Activated CD8-positive, alpha-beta memory T cell treated with anti-CD3 and anti-CD28 coated beads for 1 hour (primary cell): ENCODE results near the gene TTN.

Source experiments
- DNase-seq, 2 donors: peaks; one replicate each; pipeline ENCODE4 v3.0.0-alpha.2; 2020; ENCODE audit warnings: low read depth in 1 of 2; ENCODE audit errors: extremely low read depth in 1 of 2

The TTN gene

GRCh38 chr2:178819147-178819875, 12.1 kb upstream of the TTN start:
- no peak for DNase-seq

- DNase-seq: no peak
Measured at GRCh38 chr2:178811901-178812300, 4.7 kb upstream of the TTN start.

GRCh38 chr2:178811045-178811444, 3.8 kb upstream of the TTN start:
- no peak for DNase-seq

GRCh38 chr2:178810422-178810821, 3.2 kb upstream of the TTN start:
- no peak for DNase-seq

GRCh38 chr2:178806543-178806942, 680 bp downstream of the TTN start:
- no peak for DNase-seq

- DNase-seq: no peak
Measured at GRCh38 chr2:178805457-178805856, 1.8 kb downstream of the TTN start.

- DNase-seq: no peak
Measured at GRCh38 chr2:178804791-178805190, 2.4 kb downstream of the TTN start.

- DNase-seq: no peak
Measured at GRCh38 chr2:178800510-178800909, 6.7 kb downstream of the TTN start.

- DNase-seq: no peak
Measured at GRCh38 chr2:178799305-178799704, 7.9 kb downstream of the TTN start.

- no peak for DNase-seq
Measured at GRCh38 chr2:178796079-178796677, 11.0 kb downstream of the TTN start.

GRCh38 chr2:178787934-178788333, 19.3 kb downstream of the TTN start:
- no peak for DNase-seq

GRCh38 chr2:178787155-178787554, 20.1 kb downstream of the TTN start:
- no peak for DNase-seq

- no peak for DNase-seq
Measured at GRCh38 chr2:178783889-178784288, 23.3 kb downstream of the TTN start.

- no peak for DNase-seq
Measured at GRCh38 chr2:178782236-178782635, 25.0 kb downstream of the TTN start.

- DNase-seq: no peak
Measured at GRCh38 chr2:178777577-178777976, 29.6 kb downstream of the TTN start.

GRCh38 chr2:178776751-178777150, 30.5 kb downstream of the TTN start:
- DNase-seq: no peak

- no peak for DNase-seq
Measured at GRCh38 chr2:178775975-178776374, 31.2 kb downstream of the TTN start.

- no peak for DNase-seq
Measured at GRCh38 chr2:178770518-178770917, 36.7 kb downstream of the TTN start.

GRCh38 chr2:178767094-178768060, 39.8 kb downstream of the TTN start:
- DNase-seq: no peak

- DNase-seq: no peak
Measured at GRCh38 chr2:178764097-178764496, 43.1 kb downstream of the TTN start.

- no peak for DNase-seq
Measured at GRCh38 chr2:178761759-178762371, 45.4 kb downstream of the TTN start.
